GM19238 (cell line): ENCODE measurements around the gene IFNGR2.
"Not testable (repeated sequence)": the region's sequence is repeated elsewhere in the genome, so short reads cannot be mapped to it uniquely, and the experiment has no call there.

Experiments
- DNase-seq: peaks from one replicate; pipeline ENCODE4 v3.0.0; 2011; ENCODE audit warnings: low spot score; ENCODE audit not compliant: insufficient read length

Gene IFNGR2, protein sequence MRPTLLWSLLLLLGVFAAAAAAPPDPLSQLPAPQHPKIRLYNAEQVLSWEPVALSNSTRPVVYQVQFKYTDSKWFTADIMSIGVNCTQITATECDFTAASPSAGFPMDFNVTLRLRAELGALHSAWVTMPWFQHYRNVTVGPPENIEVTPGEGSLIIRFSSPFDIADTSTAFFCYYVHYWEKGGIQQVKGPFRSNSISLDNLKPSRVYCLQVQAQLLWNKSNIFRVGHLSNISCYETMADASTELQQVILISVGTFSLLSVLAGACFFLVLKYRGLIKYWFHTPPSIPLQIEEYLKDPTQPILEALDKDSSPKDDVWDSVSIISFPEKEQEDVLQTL

DNA sequence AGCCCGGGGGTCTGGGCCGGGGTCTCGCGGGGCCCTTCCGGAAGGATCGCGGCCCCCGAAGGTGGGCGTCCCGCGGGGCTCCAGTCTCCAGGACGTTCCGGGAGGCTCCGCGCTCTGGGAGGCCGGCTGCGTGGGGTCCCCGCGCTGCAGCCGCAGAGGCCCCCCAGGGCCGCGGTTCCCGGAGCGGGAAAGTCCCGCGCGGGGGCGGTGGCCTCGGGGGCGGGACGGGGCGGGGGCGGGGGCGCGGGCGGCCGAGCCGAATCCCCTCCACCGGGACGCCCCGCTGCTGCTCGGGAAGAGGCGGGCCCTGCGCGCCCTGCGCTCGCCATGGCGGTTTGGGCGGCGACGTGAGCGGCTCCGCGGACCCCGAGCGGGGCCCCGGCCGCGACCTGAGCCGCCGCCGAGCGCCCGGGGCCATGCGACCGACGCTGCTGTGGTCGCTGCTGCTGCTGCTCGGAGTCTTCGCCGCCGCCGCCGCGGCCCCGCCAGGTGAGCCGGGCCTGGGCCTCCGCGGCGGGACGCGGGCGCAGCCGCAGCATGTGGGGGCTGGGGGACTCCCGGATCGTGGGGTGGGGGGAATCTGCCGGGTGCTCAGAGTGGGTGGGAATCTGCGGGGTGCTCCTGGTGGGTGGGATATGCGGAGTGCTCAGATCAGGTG lies at the start of gene IFNGR2:
IFNGR2 (plus strand) TSS at position 286 of the 658 bp plus-strand sequence; CDS start at position 417, 131 bp downstream.
- peak; percentile 68 for DNase-seq

DNA sequence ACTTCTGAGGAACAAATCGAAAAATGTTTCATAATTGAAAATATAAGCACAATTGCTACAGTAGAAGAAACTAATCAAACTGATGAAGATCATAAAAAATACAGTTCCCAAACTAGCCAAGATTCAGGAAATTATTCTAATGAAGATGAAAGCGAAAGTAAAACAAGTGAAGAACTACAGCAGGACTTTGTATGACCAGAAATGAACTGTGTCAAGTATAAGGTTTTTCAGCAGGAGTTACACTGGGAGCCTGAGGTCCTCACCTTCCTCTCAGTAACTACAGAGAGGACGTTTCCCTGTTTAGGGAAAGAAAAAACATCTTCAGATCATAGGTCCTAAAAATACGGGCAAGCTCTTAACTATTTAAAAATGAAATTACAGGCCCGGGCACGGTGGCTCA lies 47.9 kb upstream of the IFNGR2 start:
- DNase-seq = no peak

DNA sequence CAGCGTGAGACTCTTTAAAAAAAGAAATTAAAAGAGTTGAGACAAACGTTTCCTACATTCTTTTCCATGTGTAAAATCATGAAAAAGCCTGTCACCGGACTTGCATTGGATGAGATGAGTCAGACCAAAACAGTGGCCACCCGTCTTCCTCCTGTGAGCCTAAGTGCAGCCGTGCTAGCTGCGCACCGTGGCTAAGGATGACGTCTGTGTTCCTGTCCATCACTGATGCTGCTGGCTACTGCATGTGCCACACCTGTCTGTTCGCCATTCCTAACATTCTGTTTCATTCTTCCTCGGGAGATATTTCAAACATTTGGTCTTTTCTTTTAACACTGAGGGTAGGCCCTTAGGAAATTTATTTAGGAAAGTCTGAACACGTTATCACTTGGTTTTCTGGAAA lies 47.2 kb upstream of the IFNGR2 start:
- DNase-seq = no peak

DNA sequence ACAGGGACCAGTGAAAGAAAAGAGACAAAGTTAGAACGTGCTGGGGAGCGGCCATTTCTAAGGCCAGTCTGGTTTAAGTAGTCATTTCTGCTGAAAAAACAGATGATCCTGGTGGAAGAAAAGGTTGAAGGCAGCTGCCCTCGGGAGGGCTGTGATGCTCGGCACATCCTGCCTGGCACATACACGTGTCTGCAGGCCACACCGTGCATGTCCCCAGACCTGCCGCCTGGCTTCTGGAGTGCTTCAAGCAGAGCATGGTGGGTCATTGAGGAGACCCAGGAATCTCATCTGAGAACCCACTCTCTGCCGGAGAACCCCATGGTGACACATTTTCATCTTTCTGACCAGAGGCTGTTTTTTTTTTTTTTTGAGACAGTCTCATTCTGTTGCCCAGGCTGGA lies 46.0 kb upstream of the IFNGR2 start:
- DNase-seq = no peak

DNA sequence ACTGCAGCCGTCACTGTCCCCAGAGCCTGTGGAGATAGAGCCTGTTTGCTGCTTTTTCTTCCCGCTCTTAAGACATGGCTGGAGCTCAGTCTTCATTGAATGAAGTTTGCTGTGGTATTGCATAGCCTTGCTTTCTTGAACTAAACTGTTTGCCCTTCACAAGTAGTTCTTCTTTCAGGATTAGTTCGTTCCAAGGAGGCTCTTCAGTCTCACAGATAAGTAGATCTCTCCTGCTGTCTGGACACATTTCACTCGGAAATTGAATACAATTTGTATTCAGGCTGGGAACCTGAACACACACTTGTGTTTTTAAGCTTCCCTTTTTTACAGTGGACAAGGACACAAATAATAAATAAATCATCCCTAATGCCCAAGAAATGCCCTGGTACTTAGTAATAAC lies 43.8 kb upstream of the IFNGR2 start:
- no peak for DNase-seq

DNA sequence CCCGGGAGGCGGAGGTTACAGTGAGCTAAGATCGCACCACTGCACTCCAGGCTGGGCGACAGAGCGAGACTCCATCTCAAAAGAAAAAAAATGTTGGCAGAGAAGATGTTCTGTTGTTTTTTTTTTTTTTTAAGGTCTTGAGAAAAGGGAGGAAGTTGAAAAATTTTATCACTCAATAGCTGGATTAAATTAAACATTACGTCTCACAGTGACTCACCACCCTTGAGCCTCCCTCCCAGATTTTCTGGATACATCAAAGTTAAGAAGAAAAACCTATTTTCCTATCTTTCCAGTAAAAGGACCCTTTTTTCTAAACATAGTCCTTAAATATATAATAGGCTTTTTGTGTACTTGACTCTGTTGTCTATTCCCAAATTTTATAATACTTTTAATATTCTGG lies 42.9 kb upstream of the IFNGR2 start:
- DNase-seq = no peak

DNA sequence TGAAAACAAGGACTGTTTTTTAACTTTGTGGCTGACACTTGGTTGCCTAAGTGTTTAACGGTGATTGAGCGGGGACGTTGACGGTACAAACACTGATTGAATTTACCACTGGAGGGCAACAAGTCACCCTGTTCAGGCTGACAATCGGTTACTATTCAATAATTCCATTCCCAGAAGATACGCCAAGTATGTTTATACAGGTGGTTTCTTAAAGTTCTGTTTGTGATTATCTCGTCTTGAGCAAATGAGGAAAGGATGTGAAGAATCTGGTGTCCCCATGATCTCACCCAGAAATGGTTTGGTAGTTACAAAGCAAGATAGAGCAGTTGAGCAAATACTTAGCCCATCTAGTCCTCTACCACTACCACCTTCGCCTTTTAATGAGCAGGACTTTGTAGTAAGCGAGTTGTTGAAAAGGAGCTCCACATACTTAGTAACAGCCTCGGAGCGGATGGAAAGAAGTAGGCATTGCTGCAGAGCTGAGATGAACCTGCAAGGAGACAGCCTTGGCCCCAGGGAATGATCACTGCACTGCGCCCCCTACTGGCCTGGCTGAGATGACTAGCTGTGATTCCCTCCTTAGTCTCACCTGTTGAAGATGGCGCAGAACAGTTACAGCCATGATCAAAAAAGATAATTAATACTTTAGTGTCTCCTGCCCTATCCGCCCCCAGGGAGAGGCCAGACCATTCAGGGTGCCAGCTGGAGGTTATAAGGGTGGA lies 42.2 kb upstream of the IFNGR2 start:
- DNase-seq = peak; percentile 73

DNA sequence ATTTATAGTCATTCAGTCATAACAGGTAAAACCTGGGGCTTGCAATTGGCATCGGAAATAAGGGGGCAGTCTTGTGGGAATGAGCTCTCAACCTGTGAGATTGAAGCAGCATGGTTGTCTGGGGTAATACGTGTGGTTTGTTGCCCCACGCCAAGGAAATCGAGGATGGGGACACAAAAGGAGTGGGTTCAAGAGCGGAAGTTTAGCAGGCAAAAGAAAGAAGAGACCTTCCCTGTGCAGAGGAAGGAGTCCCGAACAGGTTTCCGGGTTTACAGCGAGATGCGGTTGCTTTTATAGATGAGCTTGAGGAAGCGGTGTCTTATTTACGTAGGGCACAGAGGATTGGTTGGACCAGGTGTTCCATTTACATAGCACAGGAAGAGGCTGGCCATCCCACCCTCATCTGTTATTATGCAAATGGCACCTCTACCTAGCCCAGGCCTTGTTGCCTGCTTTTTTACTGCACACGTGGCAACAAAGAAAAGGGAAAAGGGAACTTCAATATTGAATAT lies 41.1 kb upstream of the IFNGR2 start:
- DNase-seq = no peak

DNA sequence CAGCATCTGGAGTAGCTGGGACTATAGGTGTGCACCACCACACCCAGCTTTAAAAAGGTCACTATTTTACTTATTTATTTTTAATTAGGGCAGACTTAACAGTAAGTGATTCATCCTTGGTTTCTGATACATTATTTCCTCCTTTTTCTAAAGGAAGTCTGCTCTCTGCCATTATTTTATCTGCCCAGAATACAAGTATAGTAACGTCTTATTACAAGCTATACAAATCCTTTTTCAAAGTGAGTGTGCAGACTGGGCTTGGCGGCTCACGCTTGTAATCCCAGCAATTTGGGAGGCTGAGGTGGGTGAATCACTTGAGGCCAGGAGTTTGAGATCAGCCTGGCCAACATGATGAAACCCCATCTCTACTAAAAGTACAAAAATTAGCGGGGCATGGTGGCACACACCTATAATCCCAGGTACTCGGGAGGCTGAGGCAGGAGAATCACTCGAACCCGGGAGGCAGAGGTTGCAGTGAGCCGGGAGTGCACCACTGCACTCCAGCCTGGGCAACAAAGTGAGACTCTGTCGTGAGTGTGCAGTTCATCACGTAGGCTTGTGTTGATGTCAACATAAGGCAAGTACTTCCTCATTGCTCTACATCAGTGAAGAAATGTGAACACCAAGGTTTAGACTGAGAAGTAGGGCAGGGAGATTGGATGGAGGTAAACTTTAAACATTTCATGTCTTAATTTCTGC lies 39.2 kb upstream of the IFNGR2 start:
- not testable (repeated sequence) for DNase-seq

DNA sequence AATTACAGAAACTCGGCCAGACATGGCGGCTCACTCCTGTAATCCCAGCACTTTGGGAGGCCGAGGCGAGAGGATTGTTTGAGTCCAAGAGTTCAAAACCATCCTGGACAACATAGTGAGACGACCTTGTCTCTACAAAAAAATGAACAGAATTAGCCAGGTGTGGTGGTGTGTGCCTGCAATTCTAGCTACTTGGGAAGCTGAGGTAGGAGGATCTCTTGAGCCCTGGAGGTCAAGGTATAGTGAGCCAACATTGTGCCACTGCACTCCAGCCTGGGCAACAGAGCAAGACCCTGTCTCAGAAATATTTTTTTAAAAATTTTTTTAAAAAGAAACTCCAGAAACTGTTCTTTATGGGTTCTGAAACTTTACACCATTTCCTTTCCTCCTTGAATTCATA lies 38.4 kb upstream of the IFNGR2 start:
- DNase-seq = no peak

DNA sequence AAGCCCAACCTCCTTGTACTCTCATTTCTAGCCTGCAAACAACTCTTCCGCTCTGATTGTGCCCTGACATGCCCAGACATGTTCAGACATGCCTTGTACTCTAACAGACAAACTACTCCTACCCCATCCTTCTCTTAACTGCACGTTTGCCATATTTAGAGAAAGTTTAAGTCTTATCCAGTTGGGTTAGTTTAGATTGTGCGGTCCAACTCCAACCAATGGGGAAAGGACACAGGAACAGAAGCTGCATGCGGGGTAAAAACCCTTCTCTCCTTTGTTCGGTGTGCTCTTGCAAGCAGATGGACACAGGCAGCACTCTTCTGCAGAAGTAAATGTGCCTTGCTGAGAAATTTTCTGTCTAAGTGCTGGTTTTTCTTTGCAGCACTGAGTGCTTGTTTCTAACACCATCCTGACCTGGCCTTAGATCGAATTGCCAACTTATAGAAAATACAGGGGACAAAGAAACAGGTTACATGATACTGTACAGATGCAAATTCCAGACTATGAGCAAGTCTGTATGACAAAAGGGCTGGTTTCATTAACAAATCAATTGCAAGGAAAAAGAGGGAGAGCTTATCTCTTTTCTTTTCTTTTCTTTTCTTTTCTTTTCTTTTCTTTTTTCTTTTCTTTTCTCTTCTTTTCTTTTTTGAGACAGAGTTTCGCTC lies 35.8 kb upstream of the IFNGR2 start:
- DNase-seq = no peak

DNA sequence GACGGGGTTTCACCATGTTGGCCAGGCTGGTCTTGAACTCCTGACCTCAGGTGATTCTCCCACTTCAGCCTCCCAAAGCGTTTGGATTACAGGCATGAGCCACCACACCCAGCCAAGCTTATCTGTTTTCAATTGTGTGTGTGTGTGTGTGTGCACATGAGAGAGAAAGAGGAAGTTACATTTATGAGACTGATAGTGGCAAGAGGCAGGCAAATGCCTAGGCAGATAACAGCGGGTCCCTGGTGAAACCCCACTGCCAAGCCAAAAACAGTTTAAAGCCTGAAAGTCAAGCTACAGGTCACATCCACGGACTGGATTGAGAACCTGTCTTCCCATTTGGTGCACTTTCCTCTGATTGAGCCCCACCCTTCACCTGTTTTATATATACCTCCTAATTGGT lies 35.1 kb upstream of the IFNGR2 start:
- DNase-seq = no peak

DNA sequence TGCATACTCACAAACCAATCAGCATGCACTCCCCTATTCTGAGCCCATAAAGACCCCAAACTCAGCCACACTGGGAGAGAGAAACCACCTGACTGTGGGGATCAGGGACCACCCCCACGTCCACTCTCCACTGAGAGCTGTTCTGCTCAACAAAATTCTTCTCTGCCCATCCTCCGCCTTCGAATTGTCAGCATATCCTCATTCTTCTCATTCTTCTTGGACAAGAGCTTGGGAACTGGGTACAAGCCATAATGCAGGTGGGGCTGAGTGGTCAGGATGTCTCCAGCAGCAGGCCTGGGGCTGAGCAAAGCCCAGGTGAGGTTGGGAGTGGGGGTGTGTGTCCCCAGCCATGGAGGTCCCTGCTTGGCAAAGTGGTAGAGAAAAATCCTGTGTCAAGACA lies 34.6 kb upstream of the IFNGR2 start:
- no peak for DNase-seq

DNA sequence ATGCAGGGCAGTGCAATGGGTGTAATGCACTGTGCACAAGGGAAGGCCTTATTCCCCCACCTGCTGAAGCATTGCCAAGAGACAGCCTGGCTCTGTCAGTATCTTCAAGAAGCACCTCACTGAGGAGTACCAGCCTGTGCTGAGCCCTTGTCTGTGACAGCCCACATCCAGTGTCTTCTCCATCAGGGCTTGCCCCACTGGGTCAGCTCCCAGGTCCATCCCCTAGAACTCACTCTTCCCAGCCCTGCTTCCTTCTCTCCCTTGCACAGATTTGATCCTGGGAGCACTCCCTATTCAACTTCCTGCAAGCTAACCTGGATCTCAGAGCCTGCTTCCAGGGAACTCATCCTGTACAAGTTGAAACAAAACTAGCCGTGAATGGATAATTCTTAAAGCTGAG lies 33.6 kb upstream of the IFNGR2 start:
- no peak for DNase-seq

DNA sequence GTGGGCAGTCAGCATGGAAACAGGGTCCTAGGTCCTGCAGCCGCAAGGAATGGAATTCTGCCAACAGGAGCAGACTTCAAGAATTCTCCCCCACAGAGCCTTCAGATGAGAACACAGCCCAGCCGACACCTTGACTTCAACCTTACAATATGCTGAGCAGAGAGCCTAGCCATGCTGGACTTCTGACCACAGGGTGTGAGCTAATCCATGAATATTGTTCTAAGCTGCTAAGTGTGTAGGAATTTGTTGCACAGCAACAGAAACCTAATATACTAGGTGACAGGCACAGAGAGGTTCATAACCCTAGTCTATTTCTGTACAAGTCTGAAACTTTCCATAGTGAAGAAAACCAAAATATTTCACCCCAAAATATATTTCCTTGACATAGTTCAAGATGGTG lies 32.9 kb upstream of the IFNGR2 start:
- DNase-seq = no peak

DNA sequence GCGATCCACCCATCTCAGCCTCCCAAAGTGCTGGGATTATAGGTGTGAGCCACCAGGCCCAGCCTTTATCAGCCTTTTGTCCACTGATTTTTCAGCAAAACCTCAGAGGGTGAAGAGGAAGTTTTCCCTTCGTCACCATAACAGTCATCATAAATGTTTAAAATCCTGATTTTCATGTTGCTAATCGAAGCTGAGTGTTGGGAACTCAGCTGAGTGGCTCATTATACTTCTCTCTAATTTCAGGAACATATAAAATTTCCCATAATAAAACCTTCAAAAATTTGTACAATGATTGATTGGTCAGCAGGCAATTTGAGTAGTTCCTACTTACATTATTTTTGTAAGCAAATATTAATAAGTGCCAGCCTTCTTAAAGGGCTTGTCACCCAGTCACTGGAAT lies 31.8 kb upstream of the IFNGR2 start:
- DNase-seq = no peak

DNA sequence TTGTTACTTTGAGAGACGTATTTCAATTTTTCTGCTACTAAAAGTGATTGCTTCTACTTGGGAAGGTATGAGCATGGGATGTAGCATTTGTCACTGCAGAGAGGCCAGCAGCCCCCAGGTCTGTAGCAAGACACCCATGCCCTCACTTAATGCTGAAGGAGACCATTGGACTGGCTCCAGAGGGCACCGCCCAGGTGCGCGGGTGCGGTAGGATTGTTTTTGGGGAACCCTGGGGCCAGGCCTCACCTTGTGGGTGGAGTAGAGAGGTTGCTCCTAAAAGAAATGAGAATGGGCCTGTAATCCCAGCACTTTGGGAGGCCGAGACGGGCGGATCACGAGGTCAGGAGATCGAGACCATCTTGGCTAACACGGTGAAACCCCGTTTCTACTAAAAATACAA lies 30.6 kb upstream of the IFNGR2 start:
- no peak for DNase-seq

DNA sequence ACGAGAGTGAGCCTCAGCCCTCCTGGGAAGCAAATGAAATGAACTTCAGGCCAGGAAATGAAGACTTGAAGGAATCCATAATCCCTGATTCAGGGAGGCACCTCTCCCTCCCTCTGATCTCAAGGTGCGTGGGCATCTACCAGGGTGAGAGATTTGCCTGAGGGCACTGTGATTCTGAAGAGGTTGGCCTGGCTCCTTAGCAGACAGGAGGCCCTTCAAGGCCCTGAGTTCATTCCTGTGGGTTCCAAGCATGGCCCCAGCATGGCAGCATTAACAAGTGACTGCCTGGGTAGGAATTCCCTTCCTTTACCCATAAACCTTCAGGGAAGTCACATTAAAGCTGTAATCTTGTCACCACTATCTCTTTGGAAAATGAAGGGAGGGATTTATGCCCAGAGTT lies 29.8 kb upstream of the IFNGR2 start:
- DNase-seq = no peak

DNA sequence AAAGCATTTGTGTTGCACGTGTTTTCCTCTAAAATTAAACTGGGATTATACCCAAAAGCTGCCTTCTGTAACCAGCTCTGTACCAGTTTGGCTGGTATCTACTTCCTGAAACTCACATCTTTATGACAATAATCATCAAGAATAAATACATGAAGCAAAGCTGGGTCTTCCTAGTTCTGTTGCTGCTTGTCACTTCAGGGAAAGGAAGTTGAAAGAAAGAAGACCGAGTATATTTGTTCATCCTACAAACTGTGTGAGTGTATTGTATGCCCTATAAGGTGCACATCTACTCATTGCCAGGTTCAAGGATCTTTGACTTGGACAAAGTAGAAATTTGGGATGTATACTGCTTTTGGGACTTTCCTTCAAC lies 29.1 kb upstream of the IFNGR2 start:
- no peak for DNase-seq

DNA sequence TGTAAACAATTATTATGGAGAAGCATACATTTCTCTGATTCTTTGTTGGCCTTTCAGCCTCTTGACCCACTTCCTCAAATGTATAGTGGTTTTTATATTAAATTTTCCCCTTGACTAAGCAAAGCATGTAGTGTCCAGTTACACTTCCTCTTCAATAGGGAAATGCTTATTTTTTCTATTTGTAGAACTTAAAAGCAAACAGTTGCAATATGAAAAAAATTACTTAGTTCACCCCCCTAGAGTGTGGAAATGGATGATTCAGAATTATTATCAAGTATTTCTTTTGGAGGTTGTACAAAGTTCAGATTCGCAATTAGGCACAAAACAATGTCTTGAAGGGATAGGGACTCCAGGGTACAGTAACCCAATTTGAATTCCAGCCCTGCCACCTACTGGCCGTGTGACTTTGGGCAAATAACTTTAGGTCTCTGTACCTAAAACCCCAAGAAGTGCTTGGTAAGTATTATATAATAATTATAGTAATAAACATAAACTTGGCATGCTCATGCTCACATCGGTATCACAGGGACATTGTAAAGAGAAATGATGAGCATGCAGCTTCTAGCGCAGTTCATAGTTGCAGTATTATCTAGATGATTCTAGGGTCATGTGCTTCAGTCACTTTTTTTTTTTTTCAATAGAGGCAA lies 28.6 kb upstream of the IFNGR2 start:
- DNase-seq = no peak
